SH-SY5Y (cell line): ENCODE results near the gene BLACAT1.

Source experiments
- GATA2 ChIP-seq: IDR thresholded peaks from 2 replicates; pipeline ENCODE4 v1.6.1; 2011; ENCODE audit warnings: mild to moderate bottlenecking, low read depth, low read length
- GATA3 ChIP-seq: IDR thresholded peaks from 2 replicates; pipeline ENCODE4 v1.6.1; 2011; ENCODE audit warnings: low read depth, mild to moderate bottlenecking, low read length, moderate library complexity

DNA sequence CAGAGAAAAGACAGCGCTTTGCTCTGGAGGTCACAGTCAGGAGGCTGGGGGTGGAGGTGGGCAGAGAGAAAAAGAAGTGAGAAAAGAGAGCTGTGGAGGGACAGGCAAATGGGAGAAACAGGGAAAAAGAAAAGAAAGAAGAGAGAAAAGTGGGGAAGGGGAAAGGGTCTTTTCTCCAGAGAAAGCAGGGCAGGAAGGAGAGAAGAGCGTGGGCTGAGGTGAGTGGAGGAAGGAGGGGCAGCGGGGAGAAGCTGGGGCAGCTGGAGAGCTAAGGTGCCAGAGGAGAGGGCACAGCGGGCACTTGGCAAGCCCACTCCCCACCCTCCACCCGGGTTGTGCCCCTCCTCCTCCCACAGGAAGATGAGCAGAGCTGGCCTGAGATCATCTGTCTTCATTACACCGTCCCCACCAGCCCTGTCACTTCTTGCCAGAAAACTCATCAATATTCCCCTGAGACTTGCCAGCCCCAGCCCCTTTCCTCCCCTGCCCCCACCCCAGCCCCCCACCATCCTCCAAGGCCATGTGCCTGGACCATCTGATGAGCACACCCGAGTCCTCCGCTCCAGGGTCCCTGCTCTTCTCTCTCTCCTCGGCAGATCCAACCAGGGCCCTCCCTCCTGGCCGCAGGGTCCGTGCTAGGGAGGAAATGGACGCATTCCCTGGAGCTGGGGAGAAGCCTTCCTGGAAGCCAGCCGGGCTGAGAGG, 17.0 kb upstream of the BLACAT1 start:
- no peak for TF ChIP-seq GATA2
- TF ChIP-seq GATA3: no peak
